SH-SY5Y (cell line): ENCODE results near the gene HOXD13.

Experiments used
- GATA2 ChIP-seq: IDR thresholded peaks from 2 replicates; pipeline ENCODE4 v1.6.1; 2011; ENCODE audit warnings: mild to moderate bottlenecking, low read depth, low read length
- GATA3 ChIP-seq: IDR thresholded peaks from 2 replicates; pipeline ENCODE4 v1.6.1; 2011; ENCODE audit warnings: low read depth, mild to moderate bottlenecking, low read length, moderate library complexity

HOXD13 gene

GRCh38 chr2:176112375-176113302 is 20.1 kb downstream of the HOXD13 start:
- no peak for TF ChIP-seq GATA3
- TF ChIP-seq GATA2, result no peak

DNA sequence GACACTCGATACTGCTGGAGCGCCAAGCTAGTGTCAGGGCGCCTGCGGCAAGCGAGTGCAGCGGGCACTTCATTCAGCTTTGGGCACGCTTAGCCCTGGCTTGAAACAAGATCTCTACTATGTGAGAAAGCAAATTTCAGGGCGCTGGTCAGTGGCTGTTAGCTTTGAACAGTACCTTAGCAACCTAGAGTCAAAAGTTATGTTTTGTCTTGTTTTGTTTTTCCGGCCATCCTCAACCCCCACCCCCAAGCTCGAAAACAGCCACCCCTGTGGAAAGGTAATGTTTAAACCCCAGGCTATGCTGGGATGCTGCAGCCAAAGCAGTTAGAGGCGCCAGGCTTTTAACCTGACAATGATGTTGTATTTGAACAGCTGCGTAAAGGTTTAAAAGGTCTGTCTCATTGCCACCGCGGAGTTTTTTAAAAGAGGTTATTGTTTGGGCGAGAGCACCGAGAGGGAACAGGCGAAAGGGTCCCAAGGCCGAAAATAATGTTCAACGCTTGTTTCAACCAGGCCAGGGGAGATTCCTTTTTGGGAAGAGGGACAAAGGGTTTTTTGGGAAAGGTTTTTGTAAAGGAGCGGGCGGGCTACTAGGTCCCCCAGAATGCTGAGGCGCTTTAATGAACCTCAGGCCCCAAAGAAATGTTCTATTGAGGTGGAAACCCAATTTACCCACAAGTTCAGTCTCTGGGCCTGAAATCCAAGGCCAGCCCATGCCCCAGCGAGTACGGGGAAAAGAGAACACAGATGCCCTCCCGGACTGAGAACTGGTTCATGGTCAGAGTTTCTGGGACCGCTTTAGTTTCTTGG is 21.8 kb downstream of the HOXD13 start:
- TF ChIP-seq GATA3 (no peak), GATA2 (no peak)

- TF ChIP-seq GATA2 (no peak), GATA3 (no peak)
These were observed 22.6 kb downstream of the HOXD13 start for GRCh38 chr2:176114930-176115625.

DNA sequence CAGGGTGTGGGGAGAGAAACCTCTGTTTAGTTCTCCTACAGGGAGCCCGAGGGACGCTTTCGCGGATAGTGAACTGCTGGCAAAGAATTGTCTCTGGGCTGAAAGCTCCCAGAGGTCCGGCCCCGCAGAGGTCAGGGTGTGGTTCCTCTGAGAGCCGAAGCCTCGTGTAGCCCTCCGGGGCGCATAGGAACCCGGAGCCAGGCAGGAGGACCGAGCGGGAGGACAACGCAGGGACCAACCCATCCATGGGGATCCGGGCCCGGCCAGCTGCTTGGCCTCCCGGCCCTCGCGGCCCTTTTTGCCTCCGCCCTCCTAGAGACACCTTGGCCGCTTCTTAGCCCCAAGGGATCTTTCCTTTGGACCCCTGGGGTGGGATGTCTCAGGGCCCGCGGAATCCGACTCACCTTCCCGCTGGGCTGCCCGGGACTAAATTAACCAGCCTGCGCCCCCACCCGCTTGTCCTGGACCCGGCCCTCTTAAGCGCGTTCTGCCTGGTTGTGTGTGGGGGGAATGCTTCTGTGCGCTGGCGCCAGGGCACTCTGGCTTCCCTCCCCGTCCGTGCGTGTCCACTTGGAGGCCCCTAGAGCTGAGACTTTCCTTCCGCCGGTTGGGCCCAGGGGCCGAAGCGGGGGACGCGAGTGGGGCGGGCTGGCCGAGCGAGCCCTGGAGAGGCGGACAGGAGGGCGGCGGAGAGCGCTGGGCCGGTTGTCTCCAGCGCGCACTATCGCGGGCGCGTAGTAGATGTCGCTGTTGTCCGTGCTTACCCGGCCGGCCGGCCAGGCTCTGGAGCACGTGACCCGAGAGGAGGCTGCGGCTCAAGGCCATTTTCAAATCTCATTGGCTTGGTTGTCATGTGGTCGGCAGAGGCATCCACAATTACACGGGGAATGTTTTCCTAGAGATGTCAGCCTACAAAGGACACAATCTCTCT is 23.6 kb downstream of the HOXD13 start, which contains the start of gene HOXD10:
Gene HOXD10, plus strand, starts transcription at position 896 of the 931 bp plus-strand sequence. CDS start 56 bp downstream, outside the sequence.
- no peak for TF ChIP-seq GATA3
- no peak for TF ChIP-seq GATA2

DNA sequence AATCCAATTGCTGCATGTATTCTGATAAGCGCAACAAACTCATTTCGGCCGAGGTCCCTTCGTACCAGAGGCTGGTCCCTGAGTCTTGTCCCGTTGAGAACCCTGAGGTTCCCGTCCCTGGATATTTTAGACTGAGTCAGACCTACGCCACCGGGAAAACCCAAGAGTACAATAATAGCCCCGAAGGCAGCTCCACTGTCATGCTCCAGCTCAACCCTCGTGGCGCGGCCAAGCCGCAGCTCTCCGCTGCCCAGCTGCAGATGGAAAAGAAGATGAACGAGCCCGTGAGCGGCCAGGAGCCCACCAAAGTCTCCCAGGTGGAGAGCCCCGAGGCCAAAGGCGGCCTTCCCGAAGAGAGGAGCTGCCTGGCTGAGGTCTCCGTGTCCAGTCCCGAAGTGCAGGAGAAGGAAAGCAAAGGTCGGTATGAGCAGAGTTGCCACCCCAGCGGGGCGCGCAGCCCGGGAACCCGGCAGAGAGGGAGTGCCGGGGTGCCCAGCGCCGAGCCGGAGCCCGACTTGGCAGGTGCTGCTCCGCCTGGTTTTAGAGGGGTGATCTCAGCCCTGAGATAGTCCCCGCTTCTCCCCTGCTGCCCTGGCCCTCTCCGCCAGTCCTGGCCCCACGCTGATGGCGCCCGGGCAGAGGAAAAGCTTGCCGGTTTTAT is 24.8 kb downstream of the HOXD13 start:
- TF ChIP-seq GATA2 (no peak), GATA3 (no peak)

- no peak for TF ChIP-seq GATA3
- TF ChIP-seq GATA2, result no peak
These were observed 25.4 kb downstream of the HOXD13 start for GRCh38 chr2:176117823-176118371.

DNA sequence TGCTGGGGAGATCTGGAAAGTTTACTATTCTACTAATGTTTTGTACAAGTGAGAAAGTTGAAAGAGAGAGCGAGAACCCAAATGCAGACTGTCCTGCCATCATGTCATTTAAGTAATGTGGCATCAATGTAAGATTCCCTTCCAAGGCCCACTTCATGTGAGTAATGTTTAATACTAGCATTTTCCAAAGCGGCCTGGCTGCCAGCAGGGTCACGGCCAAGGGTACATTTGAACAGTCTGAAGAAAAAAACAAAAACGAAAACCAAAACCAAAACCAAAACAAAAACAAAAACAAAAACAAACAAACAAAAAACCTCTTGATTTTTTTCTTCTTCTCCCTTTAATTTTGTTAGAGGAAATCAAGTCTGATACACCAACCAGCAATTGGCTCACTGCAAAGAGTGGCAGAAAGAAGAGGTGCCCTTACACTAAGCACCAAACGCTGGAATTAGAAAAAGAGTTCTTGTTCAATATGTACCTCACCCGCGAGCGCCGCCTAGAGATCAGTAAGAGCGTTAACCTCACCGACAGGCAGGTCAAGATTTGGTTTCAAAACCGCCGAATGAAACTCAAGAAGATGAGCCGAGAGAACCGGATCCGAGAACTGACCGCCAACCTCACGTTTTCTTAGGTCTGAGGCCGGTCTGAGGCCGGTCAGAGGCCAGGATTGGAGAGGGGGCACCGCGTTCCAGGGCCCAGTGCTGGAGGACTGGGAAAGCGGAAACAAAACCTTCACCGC is 26.2 kb downstream of the HOXD13 start:
- TF ChIP-seq GATA3 (no peak), GATA2 (no peak)

- TF ChIP-seq GATA2 (no peak), GATA3 (no peak)
These were observed 28.1 kb downstream of the HOXD13 start for GRCh38 chr2:176120364-176121189.

GRCh38 chr2:176121190-176122051 is 28.9 kb downstream of the HOXD13 start:
- TF ChIP-seq GATA3 (no peak), GATA2 (no peak)
